HG03342 (cell line): ENCODE measurements around the gene TAX1BP1.

Experiments
- ATAC-seq: cut with Tn5 transposase; IDR thresholded peaks from one replicate; pipeline ENCODE4 v1.9.1; 2021; ENCODE audit warnings: mild to moderate bottlenecking, moderate library complexity; ENCODE audit not compliant: unreplicated experiment

TAX1BP1 gene

GRCh38 chr7:27873981-27874957 is 134.3 kb downstream of the TAX1BP1 start:
- no peak for ATAC-seq

GRCh38 chr7:27875061-27875460 is 135.1 kb downstream of the TAX1BP1 start:
- ATAC-seq: no peak

GRCh38 chr7:27875832-27876231 is 135.9 kb downstream of the TAX1BP1 start:
- ATAC-seq: no peak

GRCh38 chr7:27876756-27877155 is 136.8 kb downstream of the TAX1BP1 start:
- ATAC-seq: no peak
